ENCODE data around the gene HMX1.

HMX1 gene

DNA sequence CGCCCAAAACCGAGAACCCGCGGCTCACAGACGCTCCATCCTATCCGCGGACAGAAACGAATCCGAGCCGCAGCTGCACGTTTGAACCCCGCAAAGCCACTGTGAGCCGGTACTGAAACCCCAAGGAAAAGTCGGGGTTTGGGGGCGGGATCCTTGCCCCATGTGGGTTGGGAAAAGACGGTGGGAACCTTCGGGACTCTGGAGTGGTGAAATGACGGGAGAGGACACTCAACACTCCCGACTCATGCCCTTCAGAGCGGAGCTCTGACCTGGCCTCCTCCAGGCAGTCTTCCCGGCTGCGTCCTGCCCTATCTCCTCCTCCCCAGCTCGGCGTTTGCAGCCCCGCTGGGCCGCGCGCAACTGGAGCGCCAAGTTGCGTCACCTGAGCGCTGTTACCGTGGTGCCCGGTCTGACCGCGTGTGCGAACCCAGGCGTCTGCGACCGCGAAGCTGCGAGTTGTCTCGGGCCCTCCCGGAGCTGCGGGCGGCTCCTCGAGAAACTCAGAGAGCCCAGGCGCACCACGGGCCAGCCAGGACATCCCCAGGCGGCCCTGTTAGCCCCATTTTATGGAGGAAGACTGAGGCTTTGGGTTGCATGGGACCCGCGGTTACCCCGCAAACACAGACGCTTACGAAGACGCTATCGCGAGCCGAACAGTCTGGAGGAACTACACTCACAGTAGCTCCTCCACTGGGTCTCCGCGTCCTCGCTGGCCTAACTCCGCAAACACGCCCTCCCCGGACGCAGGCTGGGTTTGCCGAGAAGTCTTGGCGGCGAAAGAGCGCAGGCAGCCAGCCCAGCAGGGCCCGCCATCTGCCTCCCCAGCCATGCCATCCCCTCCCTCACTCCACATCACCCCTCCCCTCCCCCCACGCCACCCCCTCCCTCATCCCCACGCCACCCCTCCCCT lies 20.3 kb upstream of the HMX1 start:
- DNase-seq (ENCODE audit: low read depth): no peak

- no peak for DNase-seq (ENCODE audit: low read depth)
These were observed 19.6 kb upstream of the HMX1 start for GRCh38 chr4:8891255-8891645.

DNA sequence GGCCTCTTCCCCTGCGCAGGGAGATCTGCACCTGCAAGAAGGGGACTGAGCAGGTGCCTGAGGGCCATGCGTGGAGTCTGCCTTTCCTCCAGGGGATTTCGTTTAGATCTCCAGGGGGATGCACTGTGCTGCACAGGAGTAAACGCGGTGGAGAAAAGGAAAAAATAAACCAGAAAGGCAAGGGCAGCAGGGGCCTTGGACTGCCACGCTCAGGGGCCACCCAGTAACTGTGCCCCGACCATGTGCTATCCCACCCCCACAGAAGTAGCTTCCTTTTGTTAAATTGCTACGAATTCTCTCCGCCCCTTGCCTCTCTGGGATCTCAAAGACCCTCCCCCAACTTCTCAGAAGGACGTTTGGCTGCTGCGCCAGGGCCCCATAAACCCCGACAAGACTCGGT lies 17.2 kb upstream of the HMX1 start:
- no peak for DNase-seq (ENCODE audit: low read depth)

- DNase-seq (ENCODE audit: low read depth): no peak
These were observed 15.2 kb upstream of the HMX1 start for GRCh38 chr4:8886612-8887406.

GRCh38 chr4:8882239-8882638 lies 10.6 kb upstream of the HMX1 start:
- no peak for DNase-seq (ENCODE audit: low read depth)

GRCh38 chr4:8880851-8881250 lies 9.2 kb upstream of the HMX1 start:
- DNase-seq (ENCODE audit: low read depth): no peak

DNA sequence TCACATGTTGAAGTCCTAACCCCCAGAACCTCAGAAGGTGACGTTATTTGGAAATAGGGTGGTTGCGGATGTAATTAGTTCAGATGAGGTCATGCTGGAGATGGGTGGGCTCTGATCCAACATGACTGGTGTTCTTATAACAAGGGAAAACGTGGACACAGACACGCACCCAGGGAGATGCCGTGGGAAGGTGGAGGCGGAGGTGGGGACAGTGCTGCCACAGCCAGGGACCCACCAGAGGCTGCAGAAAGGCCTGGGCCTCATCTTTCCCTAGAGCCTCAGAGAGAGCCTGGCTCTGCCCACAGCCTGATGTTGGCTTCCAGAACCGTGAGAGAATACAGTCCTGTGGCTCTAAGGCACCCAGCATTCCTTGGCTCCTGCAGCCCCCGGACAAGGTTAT lies 7.9 kb upstream of the HMX1 start:
- DNase-seq (ENCODE audit: low read depth): no peak

- DNase-seq (ENCODE audit: low read depth): no peak
These were observed 6.8 kb upstream of the HMX1 start for GRCh38 chr4:8878421-8878820.

GRCh38 chr4:8877780-8878040 lies 6.1 kb upstream of the HMX1 start:
- DNase-seq (ENCODE audit: low read depth): no peak

- DNase-seq (ENCODE audit: low read depth): no peak
These were observed 5.5 kb upstream of the HMX1 start for GRCh38 chr4:8876982-8877779.

DNA sequence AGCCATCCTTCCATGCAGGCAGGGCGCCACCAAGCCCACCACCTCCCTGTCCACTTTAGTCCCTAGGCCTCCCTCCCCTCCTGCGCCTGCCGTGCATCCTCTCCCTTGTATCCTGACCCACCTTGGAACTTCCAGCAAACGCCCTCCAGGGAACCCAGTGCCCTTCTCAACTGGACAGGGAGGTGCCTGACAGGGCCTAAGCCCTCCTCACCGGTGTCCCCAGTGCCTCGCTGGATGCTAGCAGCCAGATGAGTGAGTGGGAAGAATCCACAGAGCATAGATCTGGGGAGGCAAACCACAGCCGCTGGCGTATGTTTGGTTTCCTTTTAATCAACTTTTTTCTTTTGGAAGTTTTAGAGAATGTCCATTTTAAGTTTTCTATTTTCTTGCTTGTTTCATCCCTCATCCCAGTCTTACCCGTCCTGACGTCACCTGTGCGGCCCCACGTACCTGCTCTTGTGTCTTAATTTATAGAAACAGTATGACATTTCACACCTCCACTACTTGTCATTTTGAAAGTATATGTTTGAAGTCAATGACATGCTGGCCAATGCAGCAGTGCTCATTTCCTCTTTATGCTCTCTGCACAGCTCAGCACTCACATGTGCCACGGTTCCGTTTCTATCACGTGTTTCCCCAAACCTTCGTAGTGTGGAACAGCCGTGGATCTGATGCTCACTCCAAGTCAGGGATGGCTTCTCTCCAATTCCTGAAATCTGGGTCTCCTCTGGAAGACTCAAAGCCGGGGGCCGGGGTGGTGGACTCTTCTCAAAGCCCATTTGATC lies 3.4 kb upstream of the HMX1 start:
- no peak for DNase-seq (ENCODE audit: low read depth)

DNA sequence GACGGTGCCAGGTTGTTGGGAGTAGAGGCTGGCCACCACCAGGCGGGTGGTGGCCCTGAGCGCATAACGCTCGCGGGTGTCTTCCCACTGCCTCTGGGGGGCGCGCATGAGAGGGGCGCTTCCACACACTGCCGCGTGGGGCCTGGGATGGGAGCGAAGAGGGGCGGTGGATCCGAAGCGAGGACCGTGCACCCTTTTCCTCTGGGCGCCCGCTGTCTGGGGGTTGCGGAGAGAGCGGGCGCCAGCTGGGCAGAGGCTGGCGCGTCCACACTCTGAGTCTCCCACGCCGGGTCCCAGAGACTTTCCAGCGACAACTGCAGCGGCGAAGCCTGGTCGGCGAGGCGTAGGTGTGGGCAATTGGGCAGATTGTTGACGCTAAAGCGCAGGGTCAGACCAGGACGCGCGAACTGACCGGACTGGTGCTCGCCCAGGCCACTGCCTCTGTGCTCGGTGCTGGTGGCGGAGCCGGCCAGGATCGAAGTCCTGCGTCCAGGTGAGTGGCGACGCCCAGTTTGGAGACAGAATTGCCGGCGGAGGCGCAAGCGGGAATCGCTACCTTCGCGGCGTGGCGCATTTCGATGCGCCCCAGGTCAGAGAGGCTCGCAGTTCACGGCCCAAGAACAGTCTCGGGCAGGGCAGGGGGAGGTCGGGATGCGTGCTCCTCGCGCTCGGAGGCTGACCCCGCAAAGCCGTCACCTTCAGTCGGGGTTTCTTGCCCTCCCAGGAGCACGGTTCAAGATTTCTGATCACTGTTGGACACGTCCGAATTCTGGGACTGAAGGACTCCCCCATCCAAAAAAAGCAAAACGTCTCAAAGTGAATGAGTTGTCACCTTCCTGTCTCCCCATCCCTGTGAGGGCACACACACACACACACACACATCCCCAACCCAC lies 2.6 kb upstream of the HMX1 start:
- DNase-seq (ENCODE audit: low read depth): no peak

- DNase-seq (ENCODE audit: low read depth): no peak
These were observed 1.0 kb upstream of the HMX1 start for GRCh38 chr4:8872402-8873291.

- no peak for DNase-seq (ENCODE audit: low read depth)
These were observed 807 bp downstream of the HMX1 start for GRCh38 chr4:8870647-8871416.

DNA sequence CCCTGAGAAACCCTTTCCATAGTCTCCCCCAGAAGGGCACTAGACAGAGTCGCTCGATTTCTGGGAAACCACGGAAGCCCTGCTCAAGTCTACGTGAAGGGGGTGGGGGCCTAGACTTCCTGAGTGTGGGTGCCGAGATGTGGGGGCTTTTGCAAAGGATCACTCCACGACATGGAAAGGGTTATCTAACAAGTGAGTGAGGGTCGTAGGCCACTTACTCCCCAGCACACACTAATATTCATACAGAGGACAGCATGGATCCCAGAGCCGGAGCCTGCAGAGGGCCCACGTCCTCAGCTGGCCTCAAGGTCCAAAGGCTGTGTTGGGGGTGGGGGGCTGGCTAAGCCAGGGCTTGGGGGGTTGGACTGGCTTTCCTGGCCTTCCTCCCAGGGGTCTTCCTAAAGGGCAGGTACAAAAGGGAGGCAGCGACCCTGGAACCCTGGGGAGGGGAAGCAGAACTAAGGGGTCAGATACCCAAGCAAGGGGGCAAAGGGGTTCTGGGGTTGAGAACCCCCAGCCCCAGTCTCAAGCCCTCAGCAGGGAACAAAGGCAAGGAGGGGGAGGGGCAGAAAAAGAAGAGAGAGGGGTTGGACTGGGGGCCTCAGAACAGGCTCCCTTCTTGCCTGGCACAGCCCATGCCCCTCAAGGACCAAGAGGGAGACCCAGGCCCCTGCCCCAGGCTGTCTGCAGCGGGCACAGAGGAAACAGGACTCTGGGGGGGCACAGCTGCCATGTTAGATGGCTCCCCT lies 1.6 kb downstream of the HMX1 start:
- DNase-seq (ENCODE audit: low read depth): no peak

GRCh38 chr4:8869002-8869897 lies 2.4 kb downstream of the HMX1 start:
- no peak for DNase-seq (ENCODE audit: low read depth)

DNA sequence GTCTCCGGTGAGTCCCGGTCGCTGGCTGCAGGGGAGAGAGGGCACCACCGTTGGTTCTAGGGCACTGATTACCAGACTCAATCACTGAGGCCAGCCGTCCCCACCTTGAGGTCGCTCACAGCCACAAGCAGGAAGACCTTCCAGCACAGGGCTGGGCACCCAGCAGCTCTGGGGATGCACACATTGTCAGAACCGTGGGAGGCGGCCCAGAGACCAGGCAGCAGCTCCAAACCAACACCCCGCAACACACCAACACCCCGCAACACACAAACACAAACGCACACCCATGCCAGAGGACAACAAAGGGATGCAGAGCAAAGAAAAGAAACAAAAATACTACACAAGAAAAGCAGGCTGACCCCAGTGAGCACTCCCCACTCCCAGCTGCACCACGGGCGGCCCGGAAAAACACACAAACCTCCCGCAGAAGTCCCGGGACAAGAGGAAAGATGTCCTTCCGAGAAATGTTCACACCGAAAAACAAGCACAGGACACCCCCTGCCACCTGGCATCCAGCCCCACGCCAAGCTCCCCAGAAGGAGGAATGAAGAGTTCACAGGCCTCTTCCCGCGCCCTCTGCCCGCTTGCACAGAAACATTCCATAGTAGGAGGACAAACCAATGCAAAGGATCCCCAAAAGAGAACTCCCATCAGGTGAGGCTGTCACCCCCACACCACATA lies 3.2 kb downstream of the HMX1 start:
- DNase-seq (ENCODE audit: low read depth): no peak

Measured in HS-27A (cell line).